GM23338 (cell line): ENCODE measurements around the gene TRIML2. TPM values are rescaled to one million over a fixed set of nuclear protein-coding genes. Genes with fewer than 3 reads are reported as not detected.

Experiments used
- EZH2 ChIP-seq: fragments of 200-600 bp; sonication (generic); IDR thresholded peaks from one replicate; pipeline ENCODE4 v1.8.0; 2017; ENCODE audit warnings: antibody characterized with exemption, mild to moderate bottlenecking, low read depth; ENCODE audit not compliant: unreplicated experiment
- EZH2phosphoT487 ChIP-seq: fragments of 200-600 bp; sonication (generic); IDR thresholded peaks from one replicate; pipeline ENCODE4 v1.8.1; 2018; ENCODE audit warnings: antibody characterized with exemption; ENCODE audit not compliant: unreplicated experiment
- JUNB ChIP-seq: IDR thresholded peaks from one replicate; pipeline ENCODE4 v1.6.1; 2016; ENCODE audit warnings: antibody characterized with exemption; ENCODE audit not compliant: unreplicated experiment
- POLR2AphosphoS5 ChIP-seq: IDR thresholded peaks from 2 replicates; pipeline ENCODE4 v1.6.1; 2016; ENCODE audit warnings: antibody characterized with exemption, low read depth
- ZNF114 ChIP-seq: fragments of 250-450 bp; sonication (Bioruptor Pico); IDR thresholded peaks from 2 replicates; pipeline ENCODE4 v1.5.0; 2020; ENCODE audit warnings: mild to moderate bottlenecking, moderate library complexity
- polyA plus RNA-seq: library from polyadenylated mRNA; unstranded; fragments of >200 nt; fragmentation: Nextera tagmentation; extraction: Ambion mirVana; gene quantifications from 2 replicates; pipeline ENCODE4 v1.2.1, GENCODE V29; 2016
- total RNA-seq: library from RNA; depleted of rRNA; stranded (reverse); fragments of >200 nt; shearing (Covaris generic); gene quantifications from 2 replicates; pipeline ENCODE4 v1.2.3, GENCODE V29; 2014
- TF ChIP-seq, protein P1 (sequence below): fragments of 250-450 bp; sonication (Bioruptor Pico); IDR thresholded peaks from 2 replicates; pipeline ENCODE4 v1.5.0; 2020; ENCODE audit warnings: mild to moderate bottlenecking, moderate library complexity
- TF ChIP-seq, protein P2 (sequence below): IDR thresholded peaks from one replicate; pipeline ENCODE4 v1.6.1; 2018; ENCODE audit warnings: antibody characterized with exemption; ENCODE audit not compliant: unreplicated experiment

Gene TRIML2
- total and polyA plus RNA-seq, 2 experiments from 2014 or later, result 57.8 to 77.9 TPM

DNA sequence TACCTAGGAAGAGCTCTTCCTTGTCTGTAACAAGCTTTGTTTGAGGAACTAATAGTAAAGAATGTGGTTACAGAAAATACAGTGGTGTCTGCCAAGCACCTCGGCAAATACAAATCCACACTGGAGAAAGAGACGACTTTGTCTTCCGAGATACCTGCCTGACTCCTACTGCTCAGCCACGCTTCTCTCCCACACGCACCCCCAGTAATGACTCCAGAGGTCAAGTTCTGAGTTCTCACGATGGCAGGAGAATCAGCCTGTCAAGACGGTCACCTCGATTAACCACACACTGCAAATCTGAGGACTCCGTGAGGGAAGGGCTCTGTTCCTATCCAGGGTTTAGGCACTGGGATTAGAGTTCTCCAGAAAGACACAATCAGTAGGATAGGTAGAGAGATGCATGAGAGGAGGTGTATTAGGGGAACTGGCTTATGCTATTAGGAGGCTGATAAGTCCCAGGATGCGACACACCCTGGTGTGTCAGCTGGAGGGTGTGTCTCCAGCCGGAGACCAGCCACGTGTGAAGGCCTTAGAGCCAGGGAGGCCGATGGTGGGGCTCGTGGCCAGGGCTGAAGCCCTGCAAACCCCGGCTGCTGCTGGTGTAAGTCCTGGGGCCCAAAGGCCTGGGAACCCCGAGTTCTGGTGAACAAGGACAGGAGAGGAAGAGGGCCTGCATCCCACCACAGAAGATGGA, 8.4 kb upstream of the TRIML2 start (continued):
- TF ChIP-seq, protein P1, sequence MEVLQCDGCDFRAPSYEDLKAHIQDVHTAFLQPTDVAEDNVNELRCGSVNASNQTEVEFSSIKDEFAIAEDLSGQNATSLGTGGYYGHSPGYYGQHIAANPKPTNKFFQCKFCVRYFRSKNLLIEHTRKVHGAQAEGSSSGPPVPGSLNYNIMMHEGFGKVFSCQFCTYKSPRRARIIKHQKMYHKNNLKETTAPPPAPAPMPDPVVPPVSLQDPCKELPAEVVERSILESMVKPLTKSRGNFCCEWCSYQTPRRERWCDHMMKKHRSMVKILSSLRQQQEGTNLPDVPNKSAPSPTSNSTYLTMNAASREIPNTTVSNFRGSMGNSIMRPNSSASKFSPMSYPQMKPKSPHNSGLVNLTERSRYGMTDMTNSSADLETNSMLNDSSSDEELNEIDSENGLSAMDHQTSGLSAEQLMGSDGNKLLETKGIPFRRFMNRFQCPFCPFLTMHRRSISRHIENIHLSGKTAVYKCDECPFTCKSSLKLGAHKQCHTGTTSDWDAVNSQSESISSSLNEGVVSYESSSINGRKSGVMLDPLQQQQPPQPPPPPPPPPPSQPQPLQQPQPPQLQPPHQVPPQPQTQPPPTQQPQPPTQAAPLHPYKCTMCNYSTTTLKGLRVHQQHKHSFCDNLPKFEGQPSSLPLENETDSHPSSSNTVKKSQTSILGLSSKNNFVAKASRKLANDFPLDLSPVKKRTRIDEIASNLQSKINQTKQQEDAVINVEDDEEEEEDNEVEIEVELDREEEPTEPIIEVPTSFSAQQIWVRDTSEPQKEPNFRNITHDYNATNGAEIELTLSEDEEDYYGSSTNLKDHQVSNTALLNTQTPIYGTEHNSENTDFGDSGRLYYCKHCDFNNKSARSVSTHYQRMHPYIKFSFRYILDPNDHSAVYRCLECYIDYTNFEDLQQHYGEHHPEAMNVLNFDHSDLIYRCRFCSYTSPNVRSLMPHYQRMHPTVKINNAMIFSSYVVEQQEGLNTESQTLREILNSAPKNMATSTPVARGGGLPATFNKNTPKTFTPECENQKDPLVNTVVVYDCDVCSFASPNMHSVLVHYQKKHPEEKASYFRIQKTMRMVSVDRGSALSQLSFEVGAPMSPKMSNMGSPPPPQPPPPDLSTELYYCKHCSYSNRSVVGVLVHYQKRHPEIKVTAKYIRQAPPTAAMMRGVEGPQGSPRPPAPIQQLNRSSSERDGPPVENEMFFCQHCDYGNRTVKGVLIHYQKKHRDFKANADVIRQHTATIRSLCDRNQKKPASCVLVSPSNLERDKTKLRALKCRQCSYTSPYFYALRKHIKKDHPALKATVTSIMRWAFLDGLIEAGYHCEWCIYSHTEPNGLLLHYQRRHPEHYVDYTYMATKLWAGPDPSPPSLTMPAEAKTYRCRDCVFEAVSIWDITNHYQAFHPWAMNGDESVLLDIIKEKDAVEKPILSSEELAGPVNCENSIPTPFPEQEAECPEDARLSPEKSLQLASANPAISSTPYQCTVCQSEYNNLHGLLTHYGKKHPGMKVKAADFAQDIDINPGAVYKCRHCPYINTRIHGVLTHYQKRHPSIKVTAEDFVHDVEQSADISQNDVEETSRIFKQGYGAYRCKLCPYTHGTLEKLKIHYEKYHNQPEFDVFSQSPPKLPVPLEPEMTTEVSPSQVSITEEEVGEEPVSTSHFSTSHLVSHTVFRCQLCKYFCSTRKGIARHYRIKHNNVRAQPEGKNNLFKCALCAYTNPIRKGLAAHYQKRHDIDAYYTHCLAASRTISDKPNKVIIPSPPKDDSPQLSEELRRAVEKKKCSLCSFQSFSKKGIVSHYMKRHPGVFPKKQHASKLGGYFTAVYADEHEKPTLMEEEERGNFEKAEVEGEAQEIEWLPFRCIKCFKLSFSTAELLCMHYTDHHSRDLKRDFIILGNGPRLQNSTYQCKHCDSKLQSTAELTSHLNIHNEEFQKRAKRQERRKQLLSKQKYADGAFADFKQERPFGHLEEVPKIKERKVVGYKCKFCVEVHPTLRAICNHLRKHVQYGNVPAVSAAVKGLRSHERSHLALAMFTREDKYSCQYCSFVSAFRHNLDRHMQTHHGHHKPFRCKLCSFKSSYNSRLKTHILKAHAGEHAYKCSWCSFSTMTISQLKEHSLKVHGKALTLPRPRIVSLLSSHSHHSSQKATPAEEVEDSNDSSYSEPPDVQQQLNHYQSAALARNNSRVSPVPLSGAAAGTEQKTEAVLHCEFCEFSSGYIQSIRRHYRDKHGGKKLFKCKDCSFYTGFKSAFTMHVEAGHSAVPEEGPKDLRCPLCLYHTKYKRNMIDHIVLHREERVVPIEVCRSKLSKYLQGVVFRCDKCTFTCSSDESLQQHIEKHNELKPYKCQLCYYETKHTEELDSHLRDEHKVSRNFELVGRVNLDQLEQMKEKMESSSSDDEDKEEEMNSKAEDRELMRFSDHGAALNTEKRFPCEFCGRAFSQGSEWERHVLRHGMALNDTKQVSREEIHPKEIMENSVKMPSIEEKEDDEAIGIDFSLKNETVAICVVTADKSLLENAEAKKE (CRISPR knock-in tag), result no peak
- TF ChIP-seq ZNF114 (CRISPR knock-in tag), result no peak
- TF ChIP-seq EZH2phosphoT487, result no peak
- TF ChIP-seq, protein P2, sequence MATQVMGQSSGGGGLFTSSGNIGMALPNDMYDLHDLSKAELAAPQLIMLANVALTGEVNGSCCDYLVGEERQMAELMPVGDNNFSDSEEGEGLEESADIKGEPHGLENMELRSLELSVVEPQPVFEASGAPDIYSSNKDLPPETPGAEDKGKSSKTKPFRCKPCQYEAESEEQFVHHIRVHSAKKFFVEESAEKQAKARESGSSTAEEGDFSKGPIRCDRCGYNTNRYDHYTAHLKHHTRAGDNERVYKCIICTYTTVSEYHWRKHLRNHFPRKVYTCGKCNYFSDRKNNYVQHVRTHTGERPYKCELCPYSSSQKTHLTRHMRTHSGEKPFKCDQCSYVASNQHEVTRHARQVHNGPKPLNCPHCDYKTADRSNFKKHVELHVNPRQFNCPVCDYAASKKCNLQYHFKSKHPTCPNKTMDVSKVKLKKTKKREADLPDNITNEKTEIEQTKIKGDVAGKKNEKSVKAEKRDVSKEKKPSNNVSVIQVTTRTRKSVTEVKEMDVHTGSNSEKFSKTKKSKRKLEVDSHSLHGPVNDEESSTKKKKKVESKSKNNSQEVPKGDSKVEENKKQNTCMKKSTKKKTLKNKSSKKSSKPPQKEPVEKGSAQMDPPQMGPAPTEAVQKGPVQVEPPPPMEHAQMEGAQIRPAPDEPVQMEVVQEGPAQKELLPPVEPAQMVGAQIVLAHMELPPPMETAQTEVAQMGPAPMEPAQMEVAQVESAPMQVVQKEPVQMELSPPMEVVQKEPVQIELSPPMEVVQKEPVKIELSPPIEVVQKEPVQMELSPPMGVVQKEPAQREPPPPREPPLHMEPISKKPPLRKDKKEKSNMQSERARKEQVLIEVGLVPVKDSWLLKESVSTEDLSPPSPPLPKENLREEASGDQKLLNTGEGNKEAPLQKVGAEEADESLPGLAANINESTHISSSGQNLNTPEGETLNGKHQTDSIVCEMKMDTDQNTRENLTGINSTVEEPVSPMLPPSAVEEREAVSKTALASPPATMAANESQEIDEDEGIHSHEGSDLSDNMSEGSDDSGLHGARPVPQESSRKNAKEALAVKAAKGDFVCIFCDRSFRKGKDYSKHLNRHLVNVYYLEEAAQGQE, result no peak
- no peak for TF ChIP-seq EZH2
- no peak for TF ChIP-seq JUNB
- no peak for TF ChIP-seq POLR2AphosphoS5
